IMR-90 (cell line): ENCODE data around the gene SLC25A21. TPM values are rescaled to one million over a fixed set of nuclear protein-coding genes. Genes with fewer than 3 reads are reported as not detected.

ENCODE experiments used
- ATAC-seq: fragments of 200-7000 bp; cut with Tn5 transposase; 2 replicates; pipeline ENCODE4 v1.9.1; 2020; ENCODE audit warnings: low read depth, mild to moderate bottlenecking, moderate library complexity
- BruUV-seq: library from RNA; stranded (reverse); fragments of 400-500 nt; replicated peaks from 2 replicates; lab custom pipeline; 2021; lab: Mats Ljungman, UMichigan
- CTCF ChIA-PET: fragments of 300-600 bp; formaldehyde crosslinking; extraction: SDS; loops from one replicate; lab custom pipeline; 2021; ENCODE audit warnings: antibody characterized with exemption; lab: Yijun Ruan, JAX
- POLR2A ChIA-PET: fragments of 300-600 bp; sonication (Branson Sonifier 250); formaldehyde crosslinking; loops from one replicate; lab custom pipeline; 2022; ENCODE audit warnings: antibody characterized with exemption; ENCODE audit not compliant: unreplicated experiment; lab: Charles Lee
- DNase-seq: peaks from one replicate; pipeline ENCODE4 v3.0.0; 2013
- H2AFZ ChIP-seq: replicated peaks from 2 replicates; pipeline ENCODE3; 2013; ENCODE audit warnings: low read length, mild to moderate bottlenecking; ENCODE audit not compliant: poor library complexity
- H2AK5ac ChIP-seq: 2 replicates; pipeline ENCODE4 v1.6.1; 2013; ENCODE audit warnings: low read depth, low read length, inconsistent platforms
- H2AK9ac ChIP-seq: replicated peaks from 2 replicates; pipeline ENCODE3; 2013; ENCODE audit warnings: mild to moderate bottlenecking, low read depth, low read length, moderate library complexity; ENCODE audit not compliant: poor library complexity
- H2BK120ac ChIP-seq: 2 replicates; pipeline ENCODE4 v1.6.1; 2013; ENCODE audit warnings: low read depth, low read length, inconsistent platforms
- H2BK15ac ChIP-seq: 3 replicates; pipeline ENCODE4 v1.6.1; 2013; ENCODE audit warnings: low read depth, low read length, inconsistent platforms
- H2BK20ac ChIP-seq: 2 replicates; pipeline ENCODE4 v1.6.1; 2013; ENCODE audit warnings: low read depth, mild to moderate bottlenecking, inconsistent platforms, low read length, moderate library complexity
- H2BK5ac ChIP-seq: 2 replicates; pipeline ENCODE4 v1.6.1; 2013; ENCODE audit warnings: mild to moderate bottlenecking, low read depth, low read length, inconsistent platforms; ENCODE audit not compliant: poor library complexity, severe bottlenecking
- H3K14ac ChIP-seq: replicated peaks from 2 replicates; pipeline ENCODE4 v1.6.1; 2013; ENCODE audit warnings: low read depth, low read length, inconsistent platforms
- H3K18ac ChIP-seq: 2 replicates; pipeline ENCODE4 v1.6.1; 2013; ENCODE audit warnings: low read depth, low read length, control low read depth
- H3K23ac ChIP-seq: 2 replicates; pipeline ENCODE4 v1.6.1; 2013; ENCODE audit warnings: low read depth, low read length, inconsistent platforms
- H3K27ac ChIP-seq: 2 replicates; pipeline ENCODE4 v1.5.1; 2013; ENCODE audit warnings: mild to moderate bottlenecking, control low read depth, low read length; ENCODE audit not compliant: insufficient read depth
- H3K27me3 ChIP-seq: 2 replicates; pipeline ENCODE4 v1.6.1; 2013; ENCODE audit warnings: low read length; ENCODE audit not compliant: control insufficient read depth, insufficient read depth
- H3K36me3 ChIP-seq: 2 replicates; pipeline ENCODE4 v1.6.1; 2013; ENCODE audit warnings: low read length, mixed read lengths; ENCODE audit not compliant: control insufficient read depth, insufficient read depth
- H3K4ac ChIP-seq: 2 replicates; pipeline ENCODE4 v1.6.1; 2013; ENCODE audit warnings: low read depth, low read length, inconsistent platforms
- H3K4me1 ChIP-seq: 2 replicates; pipeline ENCODE4 v1.6.1; 2013; ENCODE audit warnings: low read length, mixed read lengths; ENCODE audit not compliant: control insufficient read depth, insufficient read depth
- H3K4me2 ChIP-seq: 2 replicates; pipeline ENCODE4 v1.6.1; 2013; ENCODE audit warnings: low read depth, mild to moderate bottlenecking, control low read depth, low read length, moderate library complexity
- H3K4me3 ChIP-seq: 2 replicates; pipeline ENCODE4 v1.5.1; 2013; ENCODE audit warnings: low read depth, mild to moderate bottlenecking, control low read depth, low read length, moderate library complexity; ENCODE audit not compliant: insufficient read depth
- H3K56ac ChIP-seq: 2 replicates; pipeline ENCODE4 v1.6.1; 2013; ENCODE audit warnings: low read length, inconsistent platforms; ENCODE audit not compliant: insufficient read depth; ENCODE audit errors: extremely low read depth
- H3K79me1 ChIP-seq, 2 experiments: 2 replicates each; pipeline ENCODE4 v1.6.1; 2013; ENCODE audit warnings: low read length in 2 of 2, inconsistent platforms in 1 of 2, low read depth in 1 of 2
- H3K9ac ChIP-seq: 2 replicates; pipeline ENCODE4 v1.6.1; 2013; ENCODE audit warnings: low read depth, low read length, control low read depth
- H3K9me1 ChIP-seq: 2 replicates; pipeline ENCODE4 v1.6.1; 2013; ENCODE audit warnings: low read length, inconsistent platforms; ENCODE audit not compliant: insufficient read depth
- H3K9me3 ChIP-seq: 2 replicates; pipeline ENCODE4 v1.6.1; 2013; ENCODE audit warnings: low read length; ENCODE audit not compliant: control insufficient read depth, insufficient read depth
- H4K20me1 ChIP-seq: 2 replicates; pipeline ENCODE4 v1.6.1; 2013; ENCODE audit warnings: low read length, inconsistent platforms; ENCODE audit not compliant: insufficient read depth
- H4K5ac ChIP-seq: 2 replicates; pipeline ENCODE4 v1.6.1; 2013; ENCODE audit warnings: mild to moderate bottlenecking, low read depth, low read length, control low read depth
- H4K8ac ChIP-seq, 2 experiments: 2 replicates each; pipeline ENCODE4 v1.6.1; 2013; ENCODE audit warnings: low read depth in 2 of 2, low read length in 2 of 2, control low read depth in 1 of 2, inconsistent platforms in 1 of 2
- H4K91ac ChIP-seq: 2 replicates; pipeline ENCODE4 v1.6.1; 2013; ENCODE audit warnings: low read depth, low read length, inconsistent platforms; ENCODE audit not compliant: insufficient read depth
- CHD1 ChIP-seq: IDR thresholded peaks from 2 replicates; pipeline ENCODE4 v1.6.1; 2012; ENCODE audit warnings: low read depth, low read length, improper control_type of control experiment
- FOS ChIP-seq: fragments of 150-350 bp; IDR thresholded peaks from 2 replicates; pipeline ENCODE4 v1.6.1; 2016; ENCODE audit warnings: low read depth, low read length
- MAFK ChIP-seq: IDR thresholded peaks from 2 replicates; pipeline ENCODE4 v1.6.1; 2012; ENCODE audit warnings: low read depth, low read length, improper control_type of control experiment
- WGBS, 2 experiments: methylation state at CpG; one replicate each; pipeline versions ENCODE4 v1.1.5 to v1.1.7; 2013; ENCODE audit warnings: missing lambda C conversion rate in 2 of 2; ENCODE audit not compliant: insufficient read length in 1 of 2; ENCODE audit errors: extremely low coverage in 2 of 2; 5-methylcytosine and 5-hydroxymethylcytosine counted together
- dilution Hi-C: fragments of 300-500 bp; cut with HindIII; formaldehyde crosslinking; loops from one replicate; pipeline ENCODE4 v1.14.3; 2018; ENCODE audit warnings: low sequenced_read_pairs; ENCODE audit not compliant: unreplicated experiment
- in situ Hi-C: fragments of 300-500 bp; cut with MboI; formaldehyde crosslinking; loops from 3 replicates; pipeline ENCODE4 v1.14.3; 2019; ENCODE audit warnings: low sequenced_read_pairs, inconsistent platforms, mixed read lengths
- intact Hi-C: fragments of 100-400 bp; cut with micrococcal nuclease; formaldehyde crosslinking; loops from 2 replicates; pipeline ENCODE4 v1.10.0; 2022
- polyA plus RNA-seq, 3 experiments: library from polyadenylated mRNA; depleted of rRNA; stranded (reverse); fragments of >200 nt; gene quantifications; 2 replicates each; pipeline ENCODE4 v1.2.3, GENCODE V29; 2012; ENCODE audit warnings: low replicate concordance in 1 of 3
- total RNA-seq: library from RNA; depleted of rRNA; stranded (reverse); fragments of >200 nt; gene quantifications from 2 replicates; pipeline ENCODE4 v1.2.3, GENCODE V29; 2012

Gene SLC25A21
- total and polyA plus RNA-seq, 2 of the 4 experiments (the other 2 are of a cell fraction) = 0.62 to 0.90 TPM

- Histone ChIP-seq H2BK5ac (no peak overlapping the region), H3K9me3 (no peaks in the 10 kb centered on the region), H3K27me3 (no peaks in the 10 kb centered on the region), H3K4me3 (no peak overlapping the region), H4K8ac (no peak overlapping the region), H2BK15ac (no peak overlapping the region; the same call in 2 of the 3 replicates), H3K36me3 (no peaks in the 10 kb centered on the region), H3K4ac (peak overlapping the region; percentile 33; the same call in 1 of the 2 replicates), H3K56ac (no peak overlapping the region), H4K5ac (no peak overlapping the region), H4K91ac (no peak overlapping the region), H4K20me1 (no peaks in the 10 kb centered on the region), H3K4me1 (peaks cover 3% of the 10 kb centered on the region; the same call in 1 of the 2 replicates), H3K9me1 (no peaks in the 10 kb centered on the region), H3K18ac (no peak overlapping the region; the same call in 1 of the 2 replicates), H2AFZ (no peak overlapping the region), H2BK120ac (no peak overlapping the region; the same call in 1 of the 2 replicates), H2AK9ac (no peak overlapping the region), H3K23ac (peak overlapping the region; percentile 60; the same call in 1 of the 2 replicates), H3K79me1 (no peaks in the 10 kb centered on the region), H2BK20ac (peak overlapping the region; percentile 20; the same call in 1 of the 2 replicates), H3K27ac (no peak overlapping the region), H3K4me2 (no peak overlapping the region), H3K14ac (no peak overlapping the region; the same call in 1 of the 2 replicates), H2AK5ac (no peak overlapping the region), H3K9ac (no peak overlapping the region)
- ChIA-PET POLR2A (no interaction called here), CTCF (interaction anchor here (1.0 kb wide), 1 partner anchor 10 kb away, joined by 3 read pairs; no protein-coding TSS in a partner anchor)
- no TSS peak for BruUV-seq
- intact Hi-C loops = no loop called here
- DNase-seq = peak; percentile 41
- peak; percentile 26; the same call in 1 of the 2 replicates for TF ChIP-seq FOS
- no peak for TF ChIP-seq MAFK
- TF ChIP-seq CHD1 = no peak
- no CpG with 5 or more reads among the region's 4 CpGs for WGBS, 2 experiments
- dilution Hi-C loops = no loop called here
- in situ Hi-C loops = no loop called here
- peak; percentile 65 for ATAC-seq
Observed at GRCh38 chr14:37036669-37037341, 135.6 kb downstream of the SLC25A21 start.
